Neural progenitor cell (in vitro differentiated cells): Measurements from ENCODE around the gene NGLY1. TPM values are rescaled to one million over a fixed set of nuclear protein-coding genes. Genes with fewer than 3 reads are reported as not detected.

Experiments used
- DNase-seq: peaks from one replicate; pipeline ENCODE4 v3.0.0-alpha.2; 2016; ENCODE audit warnings: low spot score
- H2AFZ ChIP-seq: fragments of 200-600 bp; sonication (generic); replicated peaks from 2 replicates; pipeline ENCODE4 v1.6.1; 2016; ENCODE audit warnings: antibody characterized with exemption
- H3F3A ChIP-seq: fragments of 200-600 bp; sonication (generic); 2 replicates; pipeline ENCODE4 v1.6.1; 2016; ENCODE audit warnings: antibody characterized with exemption, low read depth
- H3K27ac ChIP-seq: fragments of 200-600 bp; sonication (generic); 2 replicates; pipeline ENCODE4 v1.5.1; 2016; ENCODE audit warnings: mild to moderate bottlenecking
- H3K27me3 ChIP-seq: fragments of 200-600 bp; sonication (generic); 2 replicates; pipeline ENCODE4 v1.6.1; 2016; ENCODE audit warnings: mild to moderate bottlenecking, moderate library complexity
- H3K36me3 ChIP-seq: fragments of 200-600 bp; sonication (generic); 2 replicates; pipeline ENCODE4 v1.5.1; 2016
- H3K4me1 ChIP-seq: fragments of 200-600 bp; sonication (generic); 2 replicates; pipeline ENCODE4 v1.6.1; 2016; ENCODE audit warnings: mixed run types
- H3K4me2 ChIP-seq: fragments of 200-600 bp; sonication (generic); 2 replicates; pipeline ENCODE4 v1.6.1; 2016
- H3K4me3 ChIP-seq: fragments of 200-600 bp; sonication (generic); 2 replicates; pipeline ENCODE4 v1.5.1; 2016
- H3K79me2 ChIP-seq: fragments of 200-600 bp; sonication (generic); 2 replicates; pipeline ENCODE4 v1.6.1; 2016; ENCODE audit warnings: low read depth
- H3K9ac ChIP-seq: fragments of 200-600 bp; sonication (generic); 2 replicates; pipeline ENCODE4 v1.6.1; 2016
- H3K9me3 ChIP-seq: fragments of 200-600 bp; sonication (generic); 2 replicates; pipeline ENCODE4 v1.5.1; 2016; ENCODE audit warnings: low read depth
- H4K20me1 ChIP-seq: fragments of 200-600 bp; sonication (generic); 2 replicates; pipeline ENCODE4 v1.6.1; 2016; ENCODE audit warnings: low read depth
- H3K27ac Mint-ChIP-seq: 3 replicates; pipeline ENCODE4 v1.8.0; 2021; ENCODE audit warnings: mixed read lengths
- H3K27me3 Mint-ChIP-seq: 2 replicates; pipeline ENCODE4 v1.8.0; 2022; ENCODE audit warnings: low read depth, mild to moderate bottlenecking, inconsistent platforms, moderate library complexity, mixed read lengths; ENCODE audit not compliant: insufficient read depth
- H3K36me3 Mint-ChIP-seq: 3 replicates; pipeline ENCODE4 v1.8.0; 2021; ENCODE audit warnings: mixed read lengths
- H3K4me1 Mint-ChIP-seq: 3 replicates; pipeline ENCODE4 v1.8.0; 2021; ENCODE audit warnings: mixed read lengths
- H3K4me3 Mint-ChIP-seq: 3 replicates; pipeline ENCODE4 v1.8.0; 2021; ENCODE audit warnings: mild to moderate bottlenecking, moderate library complexity, mixed read lengths
- H3K9me3 Mint-ChIP-seq: 3 replicates; pipeline ENCODE4 v1.8.0; 2020; ENCODE audit warnings: mixed read lengths
- EZH2 ChIP-seq: fragments of 200-600 bp; sonication (generic); IDR thresholded peaks from 2 replicates; pipeline ENCODE4 v1.6.1; 2017; ENCODE audit warnings: antibody characterized with exemption, mild to moderate bottlenecking, moderate library complexity
- EZH2phosphoT487 ChIP-seq: fragments of 200-600 bp; sonication (generic); IDR thresholded peaks from 2 replicates; pipeline ENCODE4 v1.6.1; 2017; ENCODE audit warnings: antibody characterized with exemption
- total RNA-seq: library from RNA; depleted of rRNA; stranded (reverse); fragments of >200 nt; gene quantifications from 2 replicates; pipeline ENCODE4 v1.2.3, GENCODE V29; 2015; ENCODE audit warnings: low replicate concordance
- TF ChIP-seq, protein P1 (sequence below): fragments of 200-600 bp; sonication (generic); IDR thresholded peaks from 2 replicates; pipeline ENCODE4 v1.5.1; 2017; ENCODE audit warnings: antibody characterized with exemption, mild to moderate bottlenecking

The NGLY1 gene
- total RNA-seq, 1 donor from 2014 or later, result 45.0 TPM

DNA sequence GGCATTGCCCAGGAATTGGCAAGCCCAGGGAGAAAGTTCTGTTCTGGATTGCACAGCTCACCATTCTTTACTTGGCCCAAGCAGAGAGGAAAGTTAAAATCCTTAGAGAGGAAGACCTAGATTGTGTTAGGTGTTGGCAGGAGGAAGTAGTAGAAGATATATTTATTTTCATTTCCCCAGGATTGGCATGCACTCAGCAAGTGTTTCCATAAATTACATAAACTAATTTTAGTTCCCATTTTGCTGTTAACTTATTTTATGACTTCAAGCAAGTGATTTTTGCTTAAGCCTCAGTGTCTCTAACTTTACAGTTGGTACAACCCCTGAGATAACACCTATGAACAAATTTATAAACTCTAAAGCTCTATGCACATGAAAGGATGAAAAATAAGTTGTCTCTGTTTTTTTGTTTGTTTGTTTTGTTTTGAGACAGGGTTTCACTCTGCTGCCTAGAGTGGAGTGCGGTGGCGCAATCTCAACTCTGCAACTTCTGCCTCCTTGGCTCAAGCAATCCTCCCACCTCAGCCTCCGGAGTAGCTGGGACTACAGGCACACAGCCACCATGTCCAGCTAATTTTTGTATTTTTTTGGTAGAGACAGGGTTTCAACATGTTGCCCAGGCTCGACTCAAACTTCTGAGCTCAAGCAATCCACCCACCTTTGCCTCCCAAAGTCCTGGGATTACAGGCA, 87.4 kb downstream of the NGLY1 start:
- H3K4me1 Mint-ChIP-seq, result no peaks in the 10 kb centered on the region
- Histone ChIP-seq H3K27ac (no peak overlapping the region), H2AFZ (no peak overlapping the region), H3K9me3 (no peaks in the 10 kb centered on the region), H3K27me3 (no peaks in the 10 kb centered on the region), H3K9ac (no peak overlapping the region), H3K36me3 (no peaks in the 10 kb centered on the region), H3K4me3 (no peak overlapping the region), H3K4me1 (no peaks in the 10 kb centered on the region), H4K20me1 (no peaks in the 10 kb centered on the region), H3K4me2 (no peak overlapping the region), H3K79me2 (no peaks in the 10 kb centered on the region), H3F3A (no peaks in the 10 kb centered on the region)
- DNase-seq, result no peak
- H3K36me3 Mint-ChIP-seq, result no peaks in the 10 kb centered on the region
- H3K27ac Mint-ChIP-seq, result no peak overlapping the region
- TF ChIP-seq, protein P1, sequence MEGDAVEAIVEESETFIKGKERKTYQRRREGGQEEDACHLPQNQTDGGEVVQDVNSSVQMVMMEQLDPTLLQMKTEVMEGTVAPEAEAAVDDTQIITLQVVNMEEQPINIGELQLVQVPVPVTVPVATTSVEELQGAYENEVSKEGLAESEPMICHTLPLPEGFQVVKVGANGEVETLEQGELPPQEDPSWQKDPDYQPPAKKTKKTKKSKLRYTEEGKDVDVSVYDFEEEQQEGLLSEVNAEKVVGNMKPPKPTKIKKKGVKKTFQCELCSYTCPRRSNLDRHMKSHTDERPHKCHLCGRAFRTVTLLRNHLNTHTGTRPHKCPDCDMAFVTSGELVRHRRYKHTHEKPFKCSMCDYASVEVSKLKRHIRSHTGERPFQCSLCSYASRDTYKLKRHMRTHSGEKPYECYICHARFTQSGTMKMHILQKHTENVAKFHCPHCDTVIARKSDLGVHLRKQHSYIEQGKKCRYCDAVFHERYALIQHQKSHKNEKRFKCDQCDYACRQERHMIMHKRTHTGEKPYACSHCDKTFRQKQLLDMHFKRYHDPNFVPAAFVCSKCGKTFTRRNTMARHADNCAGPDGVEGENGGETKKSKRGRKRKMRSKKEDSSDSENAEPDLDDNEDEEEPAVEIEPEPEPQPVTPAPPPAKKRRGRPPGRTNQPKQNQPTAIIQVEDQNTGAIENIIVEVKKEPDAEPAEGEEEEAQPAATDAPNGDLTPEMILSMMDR, result no peak
- TF ChIP-seq EZH2phosphoT487 (no peak), EZH2 (no peak)
- H3K4me3 Mint-ChIP-seq, result no peak overlapping the region
- no peaks in the 10 kb centered on the region for H3K9me3 Mint-ChIP-seq
- H3K27me3 Mint-ChIP-seq, result no peaks in the 10 kb centered on the region

DNA sequence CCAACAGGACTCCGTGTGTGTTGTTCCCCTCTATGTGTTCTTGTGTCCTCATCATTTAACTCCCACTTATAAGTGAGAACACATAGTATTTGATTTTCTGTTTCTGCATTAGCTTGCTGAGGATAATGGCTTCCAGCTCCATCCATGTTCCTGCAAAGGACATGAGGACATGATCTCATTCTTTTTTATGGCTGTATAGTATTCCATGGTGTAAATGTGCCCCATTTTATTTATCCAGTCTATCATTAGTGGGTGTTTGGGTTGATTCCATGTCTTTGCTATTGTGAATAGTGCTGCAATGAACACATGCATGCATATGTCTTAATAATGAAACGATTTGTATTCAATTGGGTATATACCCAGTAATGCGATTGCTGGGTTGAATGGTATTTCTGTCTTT, 90.0 kb downstream of the NGLY1 start:
- Histone ChIP-seq H4K20me1 (no peaks in the 10 kb centered on the region), H2AFZ (no peak overlapping the region), H3K27ac (no peak overlapping the region), H3K9me3 (no peaks in the 10 kb centered on the region), H3K4me3 (no peak overlapping the region), H3K79me2 (no peaks in the 10 kb centered on the region), H3K4me1 (no peaks in the 10 kb centered on the region), H3K36me3 (no peaks in the 10 kb centered on the region), H3F3A (no peaks in the 10 kb centered on the region), H3K9ac (no peak overlapping the region), H3K27me3 (no peaks in the 10 kb centered on the region), H3K4me2 (no peak overlapping the region)
- no peaks in the 10 kb centered on the region for H3K36me3 Mint-ChIP-seq
- TF ChIP-seq, protein P1, result no peak
- TF ChIP-seq EZH2phosphoT487 (no peak), EZH2 (no peak)
- no peak overlapping the region for H3K4me3 Mint-ChIP-seq
- H3K27me3 Mint-ChIP-seq, result no peaks in the 10 kb centered on the region
- H3K9me3 Mint-ChIP-seq, result no peaks in the 10 kb centered on the region
- no peaks in the 10 kb centered on the region for H3K4me1 Mint-ChIP-seq
- no peak overlapping the region for H3K27ac Mint-ChIP-seq
- no peak for DNase-seq

DNA sequence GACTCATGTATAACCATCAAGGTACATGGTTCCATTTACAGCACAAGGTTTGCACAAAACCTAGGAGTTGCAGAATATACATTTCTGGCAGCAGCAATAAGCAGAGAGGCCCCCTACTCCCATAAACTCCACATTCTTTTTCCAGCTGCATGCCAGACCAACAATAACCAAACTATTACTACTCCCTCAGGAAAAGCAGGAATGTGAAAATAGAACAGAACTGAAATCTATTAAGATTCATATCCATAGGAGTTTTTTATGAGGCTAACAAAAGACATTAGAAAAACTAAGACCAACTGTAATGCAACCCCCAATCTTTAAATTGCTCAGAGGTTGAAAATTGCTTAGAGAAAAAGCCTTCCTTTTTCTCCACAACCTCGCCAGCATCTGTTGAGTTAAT, 90.9 kb downstream of the NGLY1 start:
- no peaks in the 10 kb centered on the region for H3K9me3 ChIP-seq
- DNase-seq, result no peak
- H3K9ac ChIP-seq, result no peak overlapping the region
- no peaks in the 10 kb centered on the region for H3K36me3 ChIP-seq
- no peaks in the 10 kb centered on the region for H3K79me2 ChIP-seq
- no peaks in the 10 kb centered on the region for H3K4me1 ChIP-seq
- H3F3A ChIP-seq, result no peaks in the 10 kb centered on the region
- H3K4me3 ChIP-seq, result no peak overlapping the region
- Mint-ChIP-seq H3K4me3 (no peak overlapping the region), H3K36me3 (no peaks in the 10 kb centered on the region), H3K27me3 (peaks cover 4% of the 10 kb centered on the region), H3K4me1 (no peaks in the 10 kb centered on the region), H3K9me3 (no peaks in the 10 kb centered on the region), H3K27ac (no peak overlapping the region)
- no peak overlapping the region for H3K4me2 ChIP-seq
- H3K27me3 ChIP-seq, result no peaks in the 10 kb centered on the region
- no peaks in the 10 kb centered on the region for H4K20me1 ChIP-seq
- H3K27ac ChIP-seq, result no peak overlapping the region
- TF ChIP-seq EZH2phosphoT487 (no peak), EZH2 (no peak)
- TF ChIP-seq, protein P1, result no peak
- no peak overlapping the region for H2AFZ ChIP-seq
